Fibroblast of villous mesenchyme (primary cell): Measurements from ENCODE around the gene ACSBG1. TPM values are rescaled to one million over a fixed set of nuclear protein-coding genes. Genes with fewer than 3 reads are reported as not detected.

Source experiments
- DNase-seq: peaks from one replicate; pipeline ENCODE4 v3.0.0-alpha.2; 2010; ENCODE audit warnings: low read depth
- H3K4me3 ChIP-seq: 2 replicates; pipeline ENCODE4 v1.5.1; 2011; ENCODE audit warnings: low read depth, mild to moderate bottlenecking, low read length
- total RNA-seq: library from RNA; depleted of rRNA; stranded (reverse); fragments of >200 nt; gene quantifications from 2 replicates; pipeline ENCODE4 v1.2.3, GENCODE V29; 2012
- TF ChIP-seq, protein P1 (sequence below): IDR thresholded peaks from 2 replicates; pipeline ENCODE4 v1.5.1; 2012; ENCODE audit warnings: low read depth, mild to moderate bottlenecking, low read length; ENCODE audit not compliant: insufficient read depth

Gene ACSBG1
- total RNA-seq, 1 donor = under 0.01 TPM

DNA sequence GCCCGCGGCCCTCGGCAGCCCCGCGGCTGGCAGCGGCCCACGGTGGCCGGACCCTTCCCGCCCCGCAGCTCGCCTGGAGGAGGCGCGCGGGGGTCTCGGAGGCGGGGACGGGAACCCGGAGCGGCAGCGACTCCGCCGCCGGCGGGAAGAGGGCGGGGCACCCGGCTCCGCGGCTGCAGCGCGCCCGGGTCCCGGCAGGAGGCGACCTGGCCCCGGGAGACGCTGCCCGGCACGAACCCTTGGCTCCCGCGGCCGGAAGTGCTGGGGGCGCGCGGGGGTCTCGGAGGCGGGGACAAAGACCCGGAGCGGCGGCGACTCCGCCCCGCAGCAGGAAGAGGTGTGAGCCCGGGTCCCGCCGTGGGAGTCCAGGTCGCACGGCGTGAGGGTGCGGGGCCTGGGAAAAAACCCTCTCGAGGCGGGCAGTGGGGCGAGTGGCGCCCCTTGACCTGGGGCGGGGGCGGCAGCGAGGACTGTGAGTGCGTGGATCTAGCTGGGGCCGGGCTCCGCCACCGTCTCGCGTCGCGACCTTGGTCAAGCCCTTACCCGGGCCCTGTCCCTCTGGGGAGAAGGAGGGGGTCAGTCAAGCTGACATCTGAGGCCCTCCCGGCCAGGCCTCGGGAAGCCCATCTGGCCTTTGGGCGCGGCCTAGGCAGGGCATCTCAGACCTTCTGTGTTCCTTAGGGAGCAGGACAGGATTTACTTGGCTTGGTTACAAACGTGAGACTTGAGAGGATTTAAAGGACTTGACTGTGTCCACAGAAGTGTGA is 102.9 kb downstream of the ACSBG1 start, which contains the start of gene CIB2:
CIB2 (minus strand) TSS at position 151 of the 767 bp plus-strand sequence. CDS start 230 bp downstream, outside the sequence.
- DNase-seq = peak; percentile 67
- H3K4me3 ChIP-seq = peak within 1 kb of the TSS; percentile 76
- TF ChIP-seq, protein P1, sequence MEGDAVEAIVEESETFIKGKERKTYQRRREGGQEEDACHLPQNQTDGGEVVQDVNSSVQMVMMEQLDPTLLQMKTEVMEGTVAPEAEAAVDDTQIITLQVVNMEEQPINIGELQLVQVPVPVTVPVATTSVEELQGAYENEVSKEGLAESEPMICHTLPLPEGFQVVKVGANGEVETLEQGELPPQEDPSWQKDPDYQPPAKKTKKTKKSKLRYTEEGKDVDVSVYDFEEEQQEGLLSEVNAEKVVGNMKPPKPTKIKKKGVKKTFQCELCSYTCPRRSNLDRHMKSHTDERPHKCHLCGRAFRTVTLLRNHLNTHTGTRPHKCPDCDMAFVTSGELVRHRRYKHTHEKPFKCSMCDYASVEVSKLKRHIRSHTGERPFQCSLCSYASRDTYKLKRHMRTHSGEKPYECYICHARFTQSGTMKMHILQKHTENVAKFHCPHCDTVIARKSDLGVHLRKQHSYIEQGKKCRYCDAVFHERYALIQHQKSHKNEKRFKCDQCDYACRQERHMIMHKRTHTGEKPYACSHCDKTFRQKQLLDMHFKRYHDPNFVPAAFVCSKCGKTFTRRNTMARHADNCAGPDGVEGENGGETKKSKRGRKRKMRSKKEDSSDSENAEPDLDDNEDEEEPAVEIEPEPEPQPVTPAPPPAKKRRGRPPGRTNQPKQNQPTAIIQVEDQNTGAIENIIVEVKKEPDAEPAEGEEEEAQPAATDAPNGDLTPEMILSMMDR = peak; percentile 62

DNA sequence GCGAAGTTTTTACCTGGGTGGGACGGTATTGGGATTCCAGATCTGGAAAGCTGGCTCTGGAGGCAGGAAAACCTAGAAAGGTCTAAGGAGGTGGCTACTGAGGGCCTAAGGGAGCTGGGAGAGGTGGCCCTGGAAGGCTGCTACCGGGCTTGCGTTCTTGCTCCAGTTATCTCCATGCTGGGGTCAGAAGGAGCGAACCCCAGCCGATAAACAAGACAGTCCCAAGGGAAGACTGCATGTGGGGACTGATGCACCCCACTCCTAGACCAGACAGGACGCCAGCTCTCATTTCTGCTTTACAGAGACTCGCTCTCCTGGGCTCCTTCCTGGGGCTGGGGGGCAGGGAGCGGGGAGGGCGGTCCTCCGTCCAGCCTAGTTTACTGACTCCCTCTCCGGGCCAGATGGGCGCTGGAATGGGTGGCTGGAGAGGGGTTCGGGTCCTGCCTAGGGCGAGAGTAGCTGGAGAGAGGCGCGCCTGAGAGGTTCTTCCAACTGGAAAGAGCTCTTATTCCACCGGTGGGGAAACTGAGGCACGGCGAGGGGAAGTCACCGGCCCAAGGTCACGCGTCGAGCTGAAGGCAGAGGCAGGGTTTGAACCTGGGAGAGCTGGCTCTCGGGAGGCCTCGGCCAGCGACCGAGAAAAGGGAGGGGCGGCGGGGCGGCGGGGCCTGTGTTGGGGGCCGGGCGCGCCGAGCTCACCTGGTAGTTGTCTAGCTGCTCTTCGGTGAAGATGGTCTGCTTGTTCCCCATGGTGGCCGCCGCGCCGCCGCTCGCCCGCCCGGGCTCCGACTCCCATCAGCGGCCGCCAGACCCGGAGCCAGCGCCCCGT is 103.7 kb downstream of the ACSBG1 start:
- DNase-seq = no peak
- H3K4me3 ChIP-seq = peak overlapping the region; percentile 76
- TF ChIP-seq, protein P1 = no peak

DNA sequence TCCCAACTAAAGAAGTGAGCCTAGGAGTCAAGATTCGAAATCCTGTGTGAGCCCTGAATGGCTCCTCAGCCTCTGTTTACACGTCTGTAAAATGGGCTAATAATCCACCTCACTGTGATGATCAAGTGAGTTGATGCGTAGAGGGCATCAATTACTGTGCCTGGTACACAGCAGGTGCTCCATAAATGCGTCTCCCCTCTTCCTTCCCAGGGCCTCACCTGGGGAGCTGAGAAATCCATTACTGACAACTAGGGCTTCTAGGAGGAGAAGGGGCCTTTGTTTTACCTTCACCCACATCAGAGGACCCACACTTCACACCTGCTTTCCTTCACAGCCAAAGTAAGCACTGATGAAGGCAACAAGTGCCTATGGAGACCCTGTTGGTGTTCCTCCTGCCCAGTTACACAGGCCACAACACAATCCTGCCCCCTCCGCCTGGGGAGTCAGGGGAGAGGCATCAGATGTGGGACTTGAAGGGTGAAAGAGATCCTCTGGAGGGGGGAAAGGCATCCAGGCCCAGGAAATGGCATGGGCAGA is 104.5 kb downstream of the ACSBG1 start:
- TF ChIP-seq, protein P1 = no peak
- DNase-seq = no peak
- no peak overlapping the region for H3K4me3 ChIP-seq

DNA sequence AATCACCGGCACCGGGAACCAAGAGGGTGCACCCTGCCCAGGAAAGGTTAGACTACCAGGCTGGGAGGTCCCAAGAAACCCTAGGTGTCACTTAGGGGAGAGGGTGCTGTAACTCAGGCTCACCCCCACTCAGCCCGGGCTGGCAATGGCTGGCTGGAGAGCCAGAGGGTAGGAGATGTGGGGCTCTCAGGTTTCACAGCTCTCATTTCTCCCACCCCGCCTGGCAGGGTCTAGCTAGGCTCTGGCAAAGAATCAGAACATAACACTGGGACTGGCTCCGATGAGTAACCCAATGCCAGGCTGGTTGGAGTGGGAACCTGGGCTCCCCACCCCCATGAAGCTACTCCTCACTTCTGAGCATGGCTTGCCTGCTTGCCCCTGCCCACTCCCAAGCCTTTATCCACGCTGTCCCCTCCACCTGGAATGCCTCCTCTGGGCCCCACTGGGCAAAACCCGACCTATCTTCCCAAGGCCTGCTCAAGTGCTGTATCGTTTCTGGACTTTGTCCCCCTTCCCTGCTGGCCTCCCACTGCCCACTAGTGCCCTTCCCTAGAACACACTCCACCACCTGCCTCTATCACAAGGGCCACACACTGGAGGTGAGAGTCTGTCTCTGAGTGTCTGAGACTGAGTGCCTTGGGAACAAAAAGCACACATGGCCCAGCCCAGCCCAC is 105.2 kb downstream of the ACSBG1 start:
- no peak overlapping the region for H3K4me3 ChIP-seq
- DNase-seq = no peak
- TF ChIP-seq, protein P1 = no peak

DNA sequence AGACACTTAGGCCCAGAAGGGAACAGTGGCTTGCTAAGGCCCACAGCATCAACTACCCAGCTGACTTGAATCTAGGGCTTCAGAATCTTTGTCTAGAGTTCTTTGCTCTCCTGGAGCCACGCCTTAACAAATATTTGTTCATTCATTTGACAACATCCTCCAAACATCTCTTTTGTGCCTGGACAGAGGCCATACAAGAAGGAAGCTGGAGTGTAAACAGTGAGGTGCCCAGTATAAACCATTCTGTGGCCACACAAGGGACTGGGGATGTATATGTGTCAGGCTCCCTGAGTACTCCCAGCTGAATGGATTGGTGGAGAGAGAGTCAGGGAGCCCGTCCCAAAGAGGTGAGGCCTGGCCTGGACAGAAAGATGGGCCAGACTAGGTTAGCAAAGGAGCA is 106.5 kb downstream of the ACSBG1 start:
- TF ChIP-seq, protein P1 = no peak
- H3K4me3 ChIP-seq = no peak overlapping the region
- DNase-seq = no peak

DNA sequence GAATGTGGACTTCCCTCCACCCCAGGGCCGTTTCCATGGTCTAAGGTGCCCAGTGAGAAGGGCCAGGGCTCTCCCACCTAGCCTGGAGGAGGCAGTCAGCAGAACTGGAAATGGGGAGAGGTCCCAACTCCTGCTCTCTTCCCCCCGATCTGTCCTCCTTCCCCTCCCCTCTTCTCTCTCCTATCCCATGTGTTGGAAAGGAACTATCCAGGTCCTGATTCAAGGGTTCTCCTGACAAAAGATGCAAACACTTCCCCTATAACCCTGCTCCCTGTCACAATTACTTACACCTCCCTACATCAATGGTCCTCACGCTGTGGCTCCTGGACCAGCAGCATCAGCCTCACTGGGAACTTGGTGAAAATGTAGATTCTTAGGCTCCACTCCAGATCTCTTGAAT is 109.1 kb downstream of the ACSBG1 start:
- TF ChIP-seq, protein P1 = no peak
- H3K4me3 ChIP-seq = no peak overlapping the region
- DNase-seq = no peak
